Measurements from ENCODE around the gene MYOM3. TPM values are rescaled to one million over a fixed set of nuclear protein-coding genes. Genes with fewer than 3 reads are reported as not detected.
"Not testable (repeated sequence)": the region's sequence is repeated elsewhere in the genome, so short reads cannot be mapped to it uniquely, and the experiment has no call there.

Gene MYOM3
- total and polyA plus RNA-seq, 5 donors from 2014 or later, result not detected

- H3K4me3 ChIP-seq (ENCODE audit: low read depth, low read length); ATAC-seq (ENCODE audit: low read depth in 2 of 2); H3K4me1 Mint-ChIP-seq; H3K36me3 ChIP-seq (ENCODE audit: control insufficient read depth, insufficient read depth, low read length); H3K9me3 ChIP-seq (ENCODE audit: control insufficient read depth in 2 of 2, low read length in 2 of 2); H3K36me3 Mint-ChIP-seq; DNase-seq; H3K27ac ChIP-seq (ENCODE audit: insufficient read depth, low read length, poor library complexity, severe bottlenecking); H3K9me3 Mint-ChIP-seq; H3K4me3 Mint-ChIP-seq; H3K27me3 ChIP-seq (ENCODE audit: control insufficient read depth, insufficient read depth, low read length); H3K4me1 ChIP-seq (ENCODE audit: control insufficient read depth, insufficient read depth, low read length, poor library complexity, severe bottlenecking); H3K27ac Mint-ChIP-seq: not testable (repeated sequence)
- H3K27me3 Mint-ChIP-seq, result peaks cover 16% of the 10 kb centered on the region
Observed at GRCh38 chr1:24030976-24031516, 80.9 kb downstream of the MYOM3 start.

DNA sequence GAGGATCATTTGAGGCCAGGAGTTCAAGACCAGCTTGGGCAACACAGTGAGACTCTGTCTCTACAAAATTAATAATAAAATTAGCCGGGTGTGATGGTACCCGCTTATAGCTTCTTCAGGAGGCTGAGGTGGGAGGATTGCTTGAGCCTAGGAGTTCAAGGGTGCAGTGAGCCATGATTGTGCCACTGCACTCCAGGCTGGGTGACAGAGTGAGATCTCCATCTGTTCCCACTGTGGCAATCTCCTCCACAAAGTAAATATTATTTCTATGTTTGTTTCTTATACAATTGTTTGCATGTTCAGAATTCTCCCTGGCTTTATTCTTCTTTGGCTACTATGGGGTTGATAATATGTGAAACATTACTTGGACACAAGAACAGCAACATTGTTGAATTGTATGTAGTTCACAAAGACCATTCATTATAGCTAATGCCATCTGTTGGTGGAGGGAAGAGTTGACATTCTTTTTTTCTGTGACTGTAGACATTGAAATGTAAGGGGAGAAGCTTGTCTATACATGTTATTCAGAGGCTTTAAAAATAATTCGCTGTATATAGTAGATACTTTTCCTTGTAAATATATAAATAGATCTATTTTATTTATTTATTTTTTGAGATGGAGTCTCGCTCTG lies 84.0 kb downstream of the MYOM3 start:
- no peaks in the 10 kb centered on the region for H3K9me3 Mint-ChIP-seq
- H3K27ac Mint-ChIP-seq, result no peak overlapping the region
- ATAC-seq (ENCODE audit: low read depth in 2 of 2), result peak in 1 of 2 donors; percentile 37
- H3K4me3 Mint-ChIP-seq, result no peak overlapping the region
- peak in 2 of 3 donors; percentile 28 to 39 for DNase-seq
- Histone ChIP-seq H3K27me3 (ENCODE audit: control insufficient read depth, insufficient read depth, low read length) (no peaks in the 10 kb centered on the region), H3K4me1 (ENCODE audit: control insufficient read depth, insufficient read depth, low read length, poor library complexity, severe bottlenecking) (no peaks in the 10 kb centered on the region), H3K36me3 (ENCODE audit: control insufficient read depth, insufficient read depth, low read length) (no peaks in the 10 kb centered on the region), H3K9me3 (ENCODE audit: control insufficient read depth in 2 of 2, low read length in 2 of 2) (no peaks in the 10 kb centered on the region), H3K27ac (ENCODE audit: insufficient read depth, low read length, poor library complexity, severe bottlenecking) (no peak overlapping the region), H3K4me3 (ENCODE audit: low read depth, low read length) (no peak overlapping the region)
- peaks cover 9% of the 10 kb centered on the region for H3K27me3 Mint-ChIP-seq
- peaks cover 0 to 5% (median 1%) of the 10 kb centered on the region in 4 donors for H3K4me1 Mint-ChIP-seq
- H3K36me3 Mint-ChIP-seq, result no peaks in the 10 kb centered on the region

- no peak for ATAC-seq (ENCODE audit: low read depth in 2 of 2)
- no peak overlapping the region for H3K4me3 Mint-ChIP-seq
- no peak overlapping the region for H3K27ac Mint-ChIP-seq
Observed at GRCh38 chr1:24022581-24023361, 89.2 kb downstream of the MYOM3 start.

DNA sequence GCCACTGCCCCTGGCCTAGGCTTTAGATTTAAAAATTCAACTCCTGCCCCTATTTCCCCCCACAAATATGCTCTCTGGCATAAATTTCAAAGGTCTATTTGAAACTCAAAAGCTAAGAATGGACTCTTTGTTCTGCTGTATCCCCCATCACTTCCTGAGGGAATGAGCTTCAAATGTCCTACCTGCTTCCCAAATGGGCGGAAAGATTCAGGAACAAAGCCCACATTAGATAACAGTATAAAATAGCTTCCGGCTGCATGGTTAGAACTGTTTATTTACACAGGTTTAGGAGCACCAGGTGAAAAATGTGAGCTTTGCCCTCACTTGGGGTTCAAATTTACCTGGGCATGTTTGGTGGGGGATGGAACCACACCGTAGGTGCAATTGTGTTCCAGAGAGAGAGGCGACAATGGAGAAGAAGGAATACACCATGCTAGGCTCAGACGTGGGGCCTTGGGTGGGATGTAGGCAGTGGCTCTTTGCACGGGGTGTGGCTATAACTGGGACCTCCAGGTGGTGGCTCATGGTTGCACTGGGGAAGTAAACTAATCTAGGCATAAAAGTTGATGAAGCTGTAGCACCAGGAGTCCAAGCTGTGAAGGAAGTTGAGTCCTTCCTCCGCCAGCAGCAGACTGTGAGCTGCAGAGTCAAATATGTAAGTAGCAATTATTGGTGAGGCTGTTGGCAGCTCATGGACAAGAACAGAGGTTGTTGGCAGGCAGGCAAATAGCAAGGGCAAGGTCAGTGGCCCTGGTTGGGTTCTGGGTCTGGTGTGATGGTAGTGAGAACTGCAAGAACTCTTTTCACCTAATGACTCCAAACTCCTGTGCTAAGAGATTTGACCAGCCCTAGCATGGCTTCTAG lies 90.3 kb downstream of the MYOM3 start:
- no peaks in the 10 kb centered on the region for H3K9me3 Mint-ChIP-seq
- no peaks in the 10 kb centered on the region for H3K27me3 ChIP-seq (ENCODE audit: control insufficient read depth, insufficient read depth, low read length)
- H3K36me3 ChIP-seq (ENCODE audit: control insufficient read depth, insufficient read depth, low read length), result no peaks in the 10 kb centered on the region
- ATAC-seq (ENCODE audit: low read depth in 2 of 2) (no peak), DNase-seq (no peak)
- no peak overlapping the region for H3K27ac Mint-ChIP-seq
- no peak overlapping the region for H3K27ac ChIP-seq (ENCODE audit: insufficient read depth, low read length, poor library complexity, severe bottlenecking)
- H3K36me3 Mint-ChIP-seq, result no peaks in the 10 kb centered on the region
- H3K9me3 ChIP-seq (ENCODE audit: control insufficient read depth in 2 of 2, low read length in 2 of 2), result no peaks in the 10 kb centered on the region
- no peaks in the 10 kb centered on the region for H3K4me1 ChIP-seq (ENCODE audit: control insufficient read depth, insufficient read depth, low read length, poor library complexity, severe bottlenecking)
- H3K4me3 ChIP-seq (ENCODE audit: low read depth, low read length), result no peak overlapping the region
- H3K4me1 Mint-ChIP-seq, result no peaks in the 10 kb centered on the region
- H3K4me3 Mint-ChIP-seq, result no peak overlapping the region
- no peaks in the 10 kb centered on the region for H3K27me3 Mint-ChIP-seq

More at GRCh38 chr1:24022581-24023361, 89.2 kb downstream of the MYOM3 start:
- DNase-seq, result no peak
- Mint-ChIP-seq H3K36me3 (no peaks in the 10 kb centered on the region), H3K27me3 (no peaks in the 10 kb centered on the region), H3K4me1 (peaks cover 0 to under 1% (median 0%) of the 10 kb centered on the region in 4 donors), H3K9me3 (no peaks in the 10 kb centered on the region)
- Histone ChIP-seq H3K4me1 (ENCODE audit: control insufficient read depth, insufficient read depth, low read length, poor library complexity, severe bottlenecking) (no peaks in the 10 kb centered on the region), H3K4me3 (ENCODE audit: low read depth, low read length) (no peak overlapping the region), H3K27me3 (ENCODE audit: control insufficient read depth, insufficient read depth, low read length) (no peaks in the 10 kb centered on the region), H3K27ac (ENCODE audit: insufficient read depth, low read length, poor library complexity, severe bottlenecking) (no peak overlapping the region), H3K36me3 (ENCODE audit: control insufficient read depth, insufficient read depth, low read length) (no peaks in the 10 kb centered on the region), H3K9me3 (ENCODE audit: control insufficient read depth in 2 of 2, low read length in 2 of 2) (no peaks in the 10 kb centered on the region)

- Mint-ChIP-seq H3K27me3 (no peaks in the 10 kb centered on the region), H3K4me3 (no peak overlapping the region), H3K27ac (no peak overlapping the region), H3K9me3 (no peaks in the 10 kb centered on the region), H3K36me3 (no peaks in the 10 kb centered on the region), H3K4me1 (no peaks in the 10 kb centered on the region)
- H3K9me3 ChIP-seq (ENCODE audit: control insufficient read depth in 2 of 2, low read length in 2 of 2), result no peaks in the 10 kb centered on the region
- no peak overlapping the region for H3K4me3 ChIP-seq (ENCODE audit: low read depth, low read length)
- H3K27me3 ChIP-seq (ENCODE audit: control insufficient read depth, insufficient read depth, low read length), result no peaks in the 10 kb centered on the region
- DNase-seq (no peak), ATAC-seq (ENCODE audit: low read depth in 2 of 2) (no peak)
- H3K27ac ChIP-seq (ENCODE audit: insufficient read depth, low read length, poor library complexity, severe bottlenecking), result no peak overlapping the region
- no peaks in the 10 kb centered on the region for H3K36me3 ChIP-seq (ENCODE audit: control insufficient read depth, insufficient read depth, low read length)
- H3K4me1 ChIP-seq (ENCODE audit: control insufficient read depth, insufficient read depth, low read length, poor library complexity, severe bottlenecking), result no peaks in the 10 kb centered on the region
Observed at GRCh38 chr1:24020470-24020869, 91.5 kb downstream of the MYOM3 start.

GRCh38 chr1:24020025-24020424 lies 91.9 kb downstream of the MYOM3 start:
- H3K27me3 Mint-ChIP-seq, result peaks cover 3% of the 10 kb centered on the region
- no peak overlapping the region for H3K27ac Mint-ChIP-seq
- H3K4me3 Mint-ChIP-seq, result no peak overlapping the region
- Histone ChIP-seq H3K36me3 (ENCODE audit: control insufficient read depth, insufficient read depth, low read length) (no peaks in the 10 kb centered on the region), H3K4me1 (ENCODE audit: control insufficient read depth, insufficient read depth, low read length, poor library complexity, severe bottlenecking) (no peaks in the 10 kb centered on the region), H3K27ac (ENCODE audit: insufficient read depth, low read length, poor library complexity, severe bottlenecking) (no peak overlapping the region), H3K27me3 (ENCODE audit: control insufficient read depth, insufficient read depth, low read length) (no peaks in the 10 kb centered on the region), H3K9me3 (ENCODE audit: control insufficient read depth in 2 of 2, low read length in 2 of 2) (no peaks in the 10 kb centered on the region), H3K4me3 (ENCODE audit: low read depth, low read length) (no peak overlapping the region)
- H3K4me1 Mint-ChIP-seq, result no peaks in the 10 kb centered on the region
- no peak for ATAC-seq (ENCODE audit: low read depth in 2 of 2)
- no peak for DNase-seq
- no peaks in the 10 kb centered on the region for H3K9me3 Mint-ChIP-seq
- H3K36me3 Mint-ChIP-seq, result no peaks in the 10 kb centered on the region

DNA sequence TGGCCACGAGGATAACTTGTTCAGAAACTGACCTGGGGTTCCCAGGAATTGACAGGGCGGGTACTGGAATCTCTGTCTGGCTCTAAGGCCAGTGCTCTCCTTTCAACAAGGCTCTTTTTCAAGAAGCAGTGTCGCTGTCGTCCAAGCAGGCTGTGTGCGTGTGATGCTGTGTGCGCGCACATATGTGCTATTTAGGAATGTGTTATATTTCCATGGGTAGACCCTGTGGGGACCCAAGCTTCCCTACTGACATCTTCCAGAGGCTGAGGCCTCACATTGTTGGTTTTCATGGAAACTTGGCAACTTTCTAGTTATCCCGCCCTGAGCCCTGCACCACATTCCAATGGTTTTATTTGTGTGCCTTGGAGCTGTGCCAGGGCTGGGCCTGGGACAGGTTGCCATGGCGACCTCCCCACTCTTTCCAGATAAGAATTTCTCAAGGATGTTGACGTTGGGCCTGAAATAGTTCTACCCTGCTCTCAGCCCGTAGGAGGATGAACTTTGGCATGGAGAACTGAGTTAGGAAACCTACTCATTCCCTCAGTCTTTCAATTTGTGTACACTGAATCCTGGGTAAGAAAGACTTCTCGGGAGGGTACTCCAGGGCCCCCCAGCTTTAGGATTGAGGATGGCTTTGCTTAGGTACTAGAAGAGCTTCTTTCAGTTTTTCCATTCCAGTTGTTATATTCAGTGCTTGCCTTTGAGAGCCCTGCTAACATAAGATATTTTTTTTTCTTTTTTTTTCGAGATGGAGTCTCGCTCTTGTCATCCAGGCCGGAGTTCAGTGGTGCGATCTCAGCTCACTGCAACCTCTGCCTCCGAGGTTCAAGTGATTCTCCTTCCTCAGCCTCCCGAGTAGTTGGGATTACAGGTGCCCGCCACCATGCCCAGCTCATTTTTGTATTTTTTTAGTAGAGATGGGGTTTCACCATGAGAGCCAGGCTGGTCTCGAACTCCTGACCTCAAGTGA lies 93.0 kb downstream of the MYOM3 start:
- DNase-seq, result no peak
- Mint-ChIP-seq H3K4me3 (no peak overlapping the region), H3K4me1 (no peaks in the 10 kb centered on the region), H3K27ac (no peak overlapping the region), H3K27me3 (peaks cover 6% of the 10 kb centered on the region), H3K9me3 (no peaks in the 10 kb centered on the region), H3K36me3 (no peaks in the 10 kb centered on the region)
- Histone ChIP-seq H3K9me3 (ENCODE audit: control insufficient read depth in 2 of 2, low read length in 2 of 2) (no peaks in the 10 kb centered on the region), H3K4me1 (ENCODE audit: control insufficient read depth, insufficient read depth, low read length, poor library complexity, severe bottlenecking) (no peaks in the 10 kb centered on the region), H3K27me3 (ENCODE audit: control insufficient read depth, insufficient read depth, low read length) (peaks cover 2% of the 10 kb centered on the region), H3K4me3 (ENCODE audit: low read depth, low read length) (no peak overlapping the region), H3K27ac (ENCODE audit: insufficient read depth, low read length, poor library complexity, severe bottlenecking) (no peak overlapping the region), H3K36me3 (ENCODE audit: control insufficient read depth, insufficient read depth, low read length) (no peaks in the 10 kb centered on the region)
- ATAC-seq (ENCODE audit: low read depth in 2 of 2), result no peak

Measured in CD4-positive, CD25-positive, alpha-beta regulatory T cell (primary cell).